Thyroid gland (tissue), 4 donors: ENCODE measurements around the gene NR3C1.

Experiments used
- CTCF ChIP-seq, 6 experiments: fragments of 200-600 bp in 3 of 6; fragments of 450-650 bp in 3 of 6; sonication (generic) in 3 of 6; IDR thresholded peaks; one replicate each; pipeline ENCODE4 v1.5.1; 2016 to 2019; ENCODE audit warnings: antibody characterized with exemption in 6 of 6, mild to moderate bottlenecking in 2 of 6, inconsistent platforms in 1 of 6, moderate library complexity in 1 of 6
- POLR2A ChIP-seq, 2 donors: fragments of 450-650 bp; IDR thresholded peaks; one replicate each; pipeline ENCODE4 v1.6.1; 2017; ENCODE audit warnings: antibody characterized with exemption in 2 of 2, mild to moderate bottlenecking in 2 of 2, moderate library complexity in 1 of 2

- TF ChIP-seq POLR2A (IDR thresholded peaks at IDR 0.05) (no peak), CTCF (IDR thresholded peaks at IDR 0.05) (no peak)
Measured at GRCh38 chr5:143230676-143230996, 172.8 kb downstream of the NR3C1 start.
